ENCODE data around the gene ST3GAL5. TPM values are rescaled to one million over a fixed set of nuclear protein-coding genes. Genes with fewer than 3 reads are reported as not detected.

ST3GAL5 gene
- polyA plus RNA-seq, 4 donors = 1.6 to 5.3 (median 3.6) TPM

DNA sequence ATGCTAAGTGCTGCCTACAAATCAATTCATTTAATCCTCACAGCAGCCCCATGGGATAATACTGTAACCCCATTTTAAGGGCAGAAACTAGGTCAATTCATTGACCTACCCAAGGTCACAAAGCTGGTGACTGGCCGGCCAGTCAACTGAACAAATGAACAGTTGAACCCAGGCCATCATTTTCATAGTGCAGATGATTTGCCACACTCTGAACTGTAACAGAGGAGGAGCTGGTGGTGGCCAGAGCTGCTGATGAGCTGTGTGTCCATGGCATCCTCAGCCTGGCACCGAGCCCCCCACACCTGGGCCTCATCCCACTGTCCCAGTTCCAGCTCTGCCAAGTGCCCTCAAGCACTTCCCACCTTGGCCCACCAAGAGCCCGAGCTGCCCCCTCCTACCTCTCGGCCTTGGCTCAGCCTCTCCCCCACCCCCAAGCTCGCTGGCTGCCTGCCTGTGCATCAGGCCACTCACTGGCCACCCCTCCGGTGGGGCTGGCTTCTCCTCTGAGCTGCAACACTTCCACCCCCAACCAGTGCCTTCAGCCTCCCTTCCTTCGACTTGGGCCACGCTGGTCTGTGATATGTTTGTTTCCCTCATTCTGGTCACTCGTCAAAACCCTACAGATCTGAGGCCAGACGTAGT lies 76.6 kb downstream of the ST3GAL5 start:
- no peak overlapping the region for H3K4me3 ChIP-seq (ENCODE audit: low read depth in 1 of 3, low read length in 3 of 3)
- no peaks in the 10 kb centered on the region for H3K36me3 ChIP-seq (ENCODE audit: control insufficient read depth in 3 of 3, insufficient read depth in 2 of 3, low read depth in 1 of 3, low read length in 3 of 3)
- peaks cover 0 to 3% (median 0%) of the 10 kb centered on the region in 3 donors for H3K27me3 ChIP-seq (ENCODE audit: control insufficient read depth in 3 of 3, insufficient read depth in 3 of 3, low read length in 3 of 3)
- DNase-seq (no peak), FAIRE-seq (no peak)
- peaks cover 0 to 17% (median 0%) of the 10 kb centered on the region in 3 donors for H3K4me1 ChIP-seq (ENCODE audit: control insufficient read depth in 3 of 3, insufficient read depth in 2 of 3, low read depth in 1 of 3, low read length in 2 of 3)
- H3K9me3 ChIP-seq (ENCODE audit: control insufficient read depth in 2 of 2, insufficient read depth in 1 of 2, low read depth in 1 of 2, low read length in 1 of 2) = no peaks in the 10 kb centered on the region
- WGBS, 3 donors = 79 to 87% (median 82%) methylated on average over 10 of the region's 10 CpGs
- no peak overlapping the region for H3K27ac ChIP-seq (ENCODE audit: low read depth in 1 of 3, low read length in 2 of 3)

DNA sequence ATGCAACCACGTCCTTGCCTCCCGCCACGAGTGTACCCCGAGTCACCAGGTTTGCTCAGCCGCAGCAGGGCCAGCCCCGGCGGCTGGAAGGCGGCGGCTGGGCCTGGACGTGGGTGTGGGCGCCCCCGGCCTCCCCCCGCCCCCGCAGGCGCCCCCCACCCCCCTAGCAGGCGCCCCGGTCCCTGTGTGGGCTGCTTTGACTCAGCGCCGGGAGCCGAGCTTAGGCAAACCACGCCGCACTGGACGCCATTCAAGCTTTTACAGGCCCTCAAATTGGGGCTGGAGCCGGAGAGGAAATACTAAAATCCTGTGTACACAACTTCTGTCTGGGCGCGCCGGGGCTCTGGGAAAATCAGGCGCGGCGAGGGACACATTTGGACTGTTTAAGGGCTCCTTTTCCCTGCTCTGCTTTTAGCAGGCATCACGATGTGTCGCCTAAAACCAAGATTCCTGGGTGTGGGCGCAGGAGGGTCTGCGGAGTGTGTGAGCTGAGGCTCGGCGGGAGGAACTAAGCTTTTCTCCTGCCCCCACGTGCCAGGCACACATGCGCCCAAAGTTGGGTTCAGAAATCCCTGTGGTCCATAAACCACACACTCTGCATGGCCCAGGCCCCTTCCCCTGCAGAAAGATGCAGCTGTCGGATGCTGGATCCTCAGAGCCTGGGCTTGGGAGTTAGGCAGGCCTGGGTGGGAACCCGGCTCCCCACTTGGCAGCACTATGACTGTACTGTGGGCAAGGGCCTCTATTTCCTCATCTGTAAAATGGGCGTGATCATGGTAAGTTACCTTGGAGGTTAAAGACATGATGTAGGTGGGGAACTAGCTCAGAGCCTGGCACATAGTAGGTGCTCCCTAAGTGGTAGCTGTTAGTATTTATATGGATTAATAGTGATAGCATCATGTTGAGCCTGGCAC lies 77.4 kb downstream of the ST3GAL5 start:
- Histone ChIP-seq H3K9me3 (ENCODE audit: control insufficient read depth in 2 of 2, insufficient read depth in 1 of 2, low read depth in 1 of 2, low read length in 1 of 2) (no peaks in the 10 kb centered on the region), H3K4me3 (ENCODE audit: low read depth in 1 of 3, low read length in 3 of 3) (no peak overlapping the region), H3K4me1 (ENCODE audit: control insufficient read depth in 3 of 3, insufficient read depth in 2 of 3, low read depth in 1 of 3, low read length in 2 of 3) (peaks cover 0 to 21% (median 0%) of the 10 kb centered on the region in 3 donors), H3K36me3 (ENCODE audit: control insufficient read depth in 3 of 3, insufficient read depth in 2 of 3, low read depth in 1 of 3, low read length in 3 of 3) (no peaks in the 10 kb centered on the region), H3K27me3 (ENCODE audit: control insufficient read depth in 3 of 3, insufficient read depth in 3 of 3, low read length in 3 of 3) (peaks cover 0 to 3% (median 0%) of the 10 kb centered on the region in 3 donors), H3K27ac (ENCODE audit: low read depth in 1 of 3, low read length in 2 of 3) (no peak overlapping the region)
- DNase-seq (peak in 1 of 2 donors; percentile 33), FAIRE-seq (no peak)
- 18 to 33% (median 23%) methylated on average over 40 to 41 of the region's 41 CpGs for WGBS, 3 donors

DNA sequence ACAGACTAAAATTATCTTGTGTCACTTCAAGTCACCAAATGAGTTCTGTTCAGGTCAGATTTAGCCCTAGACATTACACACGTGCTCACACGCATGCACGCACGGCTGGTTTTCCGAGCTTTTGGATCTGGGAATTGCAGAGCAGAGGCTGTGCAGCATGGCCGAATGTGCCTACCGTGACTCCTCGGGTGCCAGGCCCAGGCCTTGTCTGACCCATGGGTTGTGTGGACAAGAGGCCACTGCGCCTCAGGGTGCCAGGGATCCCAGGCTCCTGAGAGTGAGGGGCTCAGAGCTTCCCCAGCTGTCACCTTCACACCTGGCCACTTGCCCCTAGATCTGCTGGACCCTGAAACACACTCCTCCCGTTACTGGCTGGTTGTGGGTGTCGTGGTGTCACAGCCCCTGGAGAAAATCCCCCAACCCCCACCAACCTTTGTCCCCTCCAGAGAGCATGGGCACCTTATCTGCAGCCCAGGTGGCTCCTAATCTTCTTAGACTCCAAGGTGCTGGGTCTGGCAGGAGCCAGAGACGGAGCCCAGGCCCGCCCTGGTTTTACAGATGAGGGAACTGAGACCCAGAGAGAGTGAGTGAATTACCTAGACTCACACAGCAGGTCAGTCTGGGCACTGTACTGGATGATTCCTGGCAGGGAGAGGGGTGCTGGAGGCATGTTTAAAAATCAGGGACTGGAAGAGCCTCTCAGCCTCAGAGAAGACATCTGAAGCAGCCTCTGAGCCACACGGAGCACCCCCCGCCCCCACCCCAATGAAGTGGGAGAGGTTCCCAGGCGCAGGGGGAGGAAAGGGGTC lies 78.2 kb downstream of the ST3GAL5 start:
- peak in 1 of 2 donors; percentile 43 for DNase-seq
- FAIRE-seq = no peak
- peaks cover 0 to 3% (median 0%) of the 10 kb centered on the region in 3 donors for H3K27me3 ChIP-seq (ENCODE audit: control insufficient read depth in 3 of 3, insufficient read depth in 3 of 3, low read length in 3 of 3)
- H3K36me3 ChIP-seq (ENCODE audit: control insufficient read depth in 3 of 3, insufficient read depth in 2 of 3, low read depth in 1 of 3, low read length in 3 of 3) = no peaks in the 10 kb centered on the region
- no peaks in the 10 kb centered on the region for H3K9me3 ChIP-seq (ENCODE audit: control insufficient read depth in 2 of 2, insufficient read depth in 1 of 2, low read depth in 1 of 2, low read length in 1 of 2)
- H3K27ac ChIP-seq (ENCODE audit: low read depth in 1 of 3, low read length in 2 of 3) = no peak overlapping the region
- H3K4me1 ChIP-seq (ENCODE audit: control insufficient read depth in 3 of 3, insufficient read depth in 2 of 3, low read depth in 1 of 3, low read length in 2 of 3) = peaks cover 0 to 21% (median 0%) of the 10 kb centered on the region in 3 donors
- H3K4me3 ChIP-seq (ENCODE audit: low read depth in 1 of 3, low read length in 3 of 3) = no peak overlapping the region
- WGBS, 3 donors = 36 to 69% (median 50%) methylated on average over 14 to 16 of the region's 16 CpGs

DNA sequence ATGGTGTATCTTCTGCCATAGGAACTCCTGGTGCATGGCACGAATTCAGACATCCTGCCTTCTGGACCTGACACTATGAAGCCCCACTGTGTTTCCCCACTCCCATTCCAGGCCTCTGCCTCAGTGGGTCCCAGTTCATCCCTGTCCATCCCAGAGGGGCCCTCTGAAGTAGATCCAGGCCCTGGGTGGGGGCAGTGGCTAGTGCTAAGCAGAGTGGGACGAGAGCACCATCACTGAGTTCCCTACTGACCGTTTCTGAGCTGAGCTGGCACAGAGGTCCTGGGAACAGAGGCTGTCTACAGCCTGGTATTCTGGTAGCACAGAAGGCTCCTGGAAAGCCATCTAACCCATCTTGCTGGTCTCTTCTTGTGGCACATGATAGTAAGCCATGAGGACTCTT lies 81.0 kb downstream of the ST3GAL5 start:
- DNase-seq = no peak

DNA sequence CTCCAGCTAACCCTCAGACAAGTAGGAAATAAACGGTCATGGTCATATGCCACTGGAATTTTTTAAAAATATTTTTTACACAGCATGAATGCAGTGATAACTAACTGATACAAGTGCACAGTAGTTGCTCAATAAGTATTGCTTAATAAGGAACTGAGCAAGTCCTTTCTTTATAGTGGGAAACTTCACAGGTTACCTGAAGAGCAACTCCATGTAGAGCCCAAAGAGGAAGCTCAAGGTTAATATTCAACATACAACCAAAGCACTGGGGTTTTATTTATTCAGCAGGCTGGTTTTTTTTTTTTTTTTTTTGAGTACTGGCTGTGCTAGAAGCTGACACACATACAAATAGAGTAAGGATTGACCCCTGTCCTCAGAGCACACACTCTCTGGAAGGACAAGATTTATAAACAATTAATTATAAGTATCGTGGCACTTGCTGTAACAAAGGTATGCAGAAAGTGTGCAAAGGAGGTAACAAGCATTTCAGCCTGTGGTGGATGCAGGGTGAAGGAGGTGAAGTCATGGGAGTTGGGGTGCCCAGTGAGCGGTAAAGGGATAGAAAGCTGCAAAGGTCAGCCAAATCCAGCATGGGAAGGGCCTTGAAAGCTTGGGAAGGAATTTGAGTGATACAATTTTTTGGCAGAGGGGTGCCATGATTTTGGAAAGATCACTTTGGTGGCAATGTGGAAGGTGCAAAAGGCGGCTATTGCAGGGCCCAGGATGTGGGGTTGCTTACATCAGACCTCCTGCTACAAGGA lies 82.3 kb downstream of the ST3GAL5 start:
- Histone ChIP-seq H3K4me1 (ENCODE audit: control insufficient read depth in 3 of 3, insufficient read depth in 2 of 3, low read depth in 1 of 3, low read length in 2 of 3) (peaks cover 0 to 18% (median 0%) of the 10 kb centered on the region in 3 donors), H3K9me3 (ENCODE audit: control insufficient read depth in 2 of 2, insufficient read depth in 1 of 2, low read depth in 1 of 2, low read length in 1 of 2) (peaks cover 0 to 5% of the 10 kb centered on the region in 2 donors), H3K27me3 (ENCODE audit: control insufficient read depth in 3 of 3, insufficient read depth in 3 of 3, low read length in 3 of 3) (no peaks in the 10 kb centered on the region), H3K36me3 (ENCODE audit: control insufficient read depth in 3 of 3, insufficient read depth in 2 of 3, low read depth in 1 of 3, low read length in 3 of 3) (no peaks in the 10 kb centered on the region), H3K4me3 (ENCODE audit: low read depth in 1 of 3, low read length in 3 of 3) (no peak overlapping the region), H3K27ac (ENCODE audit: low read depth in 1 of 3, low read length in 2 of 3) (no peak overlapping the region)
- 60 to 81% (median 67%) methylated on average over 4 of the region's 4 CpGs for WGBS, 3 donors
- FAIRE-seq (no peak), DNase-seq (peak; percentile 26 to 44)

More for the DNA sequence above, 81.0 kb downstream of the ST3GAL5 start:
- 88 to 94% (median 91%) methylated on average over 3 of the region's 3 CpGs for WGBS, 3 donors
- Histone ChIP-seq H3K36me3 (ENCODE audit: control insufficient read depth in 3 of 3, insufficient read depth in 2 of 3, low read depth in 1 of 3, low read length in 3 of 3) (no peaks in the 10 kb centered on the region), H3K4me1 (ENCODE audit: control insufficient read depth in 3 of 3, insufficient read depth in 2 of 3, low read depth in 1 of 3, low read length in 2 of 3) (peaks cover 0 to 21% (median 0%) of the 10 kb centered on the region in 3 donors), H3K4me3 (ENCODE audit: low read depth in 1 of 3, low read length in 3 of 3) (no peak overlapping the region), H3K9me3 (ENCODE audit: control insufficient read depth in 2 of 2, insufficient read depth in 1 of 2, low read depth in 1 of 2, low read length in 1 of 2) (no peaks in the 10 kb centered on the region), H3K27ac (ENCODE audit: low read depth in 1 of 3, low read length in 2 of 3) (no peak overlapping the region), H3K27me3 (ENCODE audit: control insufficient read depth in 3 of 3, insufficient read depth in 3 of 3, low read length in 3 of 3) (no peaks in the 10 kb centered on the region)
- FAIRE-seq = no peak

DNA sequence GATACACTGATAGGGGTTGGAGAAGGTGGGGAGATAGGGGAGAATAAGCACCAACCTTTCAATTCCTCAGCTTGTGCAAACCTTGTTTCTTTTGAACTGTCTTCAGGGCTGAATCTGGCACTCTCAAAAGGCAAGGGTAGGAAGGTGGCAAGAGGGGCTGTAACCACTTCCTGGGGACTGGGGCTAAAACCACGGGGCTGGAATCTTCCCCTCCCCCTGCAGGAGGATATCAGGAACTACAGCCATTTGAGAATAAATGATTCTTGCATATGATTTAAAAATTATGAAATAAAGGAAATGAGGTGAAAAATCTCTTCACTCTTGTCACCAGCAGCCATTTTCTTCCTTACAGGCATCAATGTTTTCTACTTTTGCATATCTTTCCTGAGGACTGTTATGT lies 84.2 kb downstream of the ST3GAL5 start:
- DNase-seq = no peak
- Histone ChIP-seq H3K4me3 (ENCODE audit: low read depth in 1 of 3, low read length in 3 of 3) (no peak overlapping the region), H3K27ac (ENCODE audit: low read depth in 1 of 3, low read length in 2 of 3) (no peak overlapping the region), H3K4me1 (ENCODE audit: control insufficient read depth in 3 of 3, insufficient read depth in 2 of 3, low read depth in 1 of 3, low read length in 2 of 3) (peaks cover 0 to 4% (median 0%) of the 10 kb centered on the region in 3 donors), H3K27me3 (ENCODE audit: control insufficient read depth in 3 of 3, insufficient read depth in 3 of 3, low read length in 3 of 3) (no peaks in the 10 kb centered on the region), H3K36me3 (ENCODE audit: control insufficient read depth in 3 of 3, insufficient read depth in 2 of 3, low read depth in 1 of 3, low read length in 3 of 3) (no peaks in the 10 kb centered on the region), H3K9me3 (ENCODE audit: control insufficient read depth in 2 of 2, insufficient read depth in 1 of 2, low read depth in 1 of 2, low read length in 1 of 2) (peaks cover 0 to 10% of the 10 kb centered on the region in 2 donors)
- no peak for FAIRE-seq
- WGBS, 3 donors = 0 to 6% (median 0%) methylated on average over 1 of the region's 1 CpG

DNA sequence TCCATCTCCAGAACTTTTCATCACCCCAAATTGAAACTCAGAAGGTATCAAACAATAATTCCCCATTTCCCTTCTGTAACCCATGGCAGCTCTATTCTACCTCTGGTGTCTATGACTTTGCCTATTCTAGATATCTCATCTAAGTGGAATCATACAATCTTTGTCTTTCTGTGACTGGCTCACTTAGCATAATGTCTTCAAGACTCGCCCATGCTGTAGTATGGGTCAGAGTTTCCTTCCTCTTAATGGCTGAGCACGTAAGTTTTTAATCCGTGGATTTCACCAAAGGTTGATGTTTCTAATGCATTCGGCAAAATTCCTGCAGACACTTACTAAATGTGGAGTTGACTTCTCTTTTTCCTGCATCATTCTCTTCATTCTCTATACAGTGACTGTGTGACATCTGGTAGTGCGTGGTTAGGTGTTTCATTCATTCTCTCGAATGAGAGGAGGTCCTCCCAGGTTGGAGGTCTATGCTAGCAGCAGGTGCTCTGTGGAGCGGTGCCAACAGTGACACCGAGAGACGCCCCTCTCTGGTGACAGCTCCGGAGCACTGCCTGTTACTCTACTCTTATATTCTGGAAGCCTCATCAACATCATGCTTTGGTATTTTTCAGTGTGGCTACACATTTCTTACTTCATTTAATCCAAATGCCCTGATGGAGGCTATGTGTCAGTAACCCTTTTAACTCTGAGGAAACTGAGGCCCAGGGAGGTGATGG lies 84.9 kb downstream of the ST3GAL5 start:
- WGBS, 3 donors = 68 to 74% (median 71%) methylated on average over 10 of the region's 10 CpGs
- Histone ChIP-seq H3K27me3 (ENCODE audit: control insufficient read depth in 3 of 3, insufficient read depth in 3 of 3, low read length in 3 of 3) (no peaks in the 10 kb centered on the region), H3K27ac (ENCODE audit: low read depth in 1 of 3, low read length in 2 of 3) (no peak overlapping the region), H3K4me1 (ENCODE audit: control insufficient read depth in 3 of 3, insufficient read depth in 2 of 3, low read depth in 1 of 3, low read length in 2 of 3) (peaks cover 0 to 11% (median 0%) of the 10 kb centered on the region in 3 donors), H3K36me3 (ENCODE audit: control insufficient read depth in 3 of 3, insufficient read depth in 2 of 3, low read depth in 1 of 3, low read length in 3 of 3) (no peaks in the 10 kb centered on the region), H3K9me3 (ENCODE audit: control insufficient read depth in 2 of 2, insufficient read depth in 1 of 2, low read depth in 1 of 2, low read length in 1 of 2) (peaks cover 0 to 10% of the 10 kb centered on the region in 2 donors), H3K4me3 (ENCODE audit: low read depth in 1 of 3, low read length in 3 of 3) (no peak overlapping the region)
- FAIRE-seq (no peak), DNase-seq (no peak)
